Measurements from ENCODE around the gene CENPL. TPM values are rescaled to one million over a fixed set of nuclear protein-coding genes. Genes with fewer than 3 reads are reported as not detected.

CENPL gene
- total and polyA plus RNA-seq, 8 donors = 7.2 to 19.0 (median 11.3) TPM

DNA sequence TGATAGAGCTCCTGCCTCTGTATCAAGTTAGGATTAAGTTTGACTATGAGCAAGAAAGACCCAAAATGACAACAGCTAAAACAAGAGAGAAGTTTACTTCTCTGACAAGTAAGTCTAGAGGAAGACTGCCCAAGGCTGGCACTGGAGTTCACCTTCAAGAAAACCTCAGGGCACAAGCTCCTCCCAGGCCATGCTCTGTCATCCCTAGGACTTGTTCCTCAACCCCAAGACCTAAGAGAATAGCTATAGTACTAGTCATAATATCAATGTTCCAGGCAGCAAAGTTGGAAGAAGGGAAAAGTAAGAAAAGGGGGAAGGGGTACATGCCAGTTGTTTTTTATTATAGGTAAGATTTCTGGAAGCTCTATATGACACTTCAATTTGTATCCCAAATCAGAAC lies 26.6 kb downstream of the CENPL start:
- intact Hi-C loops (cut with DNase I) = no loop called here
- ATAC-seq (no peak), DNase-seq (no peak)
- Histone ChIP-seq H3K4me1 (no peaks in the 10 kb centered on the region), H3K9me3 (no peaks in the 10 kb centered on the region), H3K27me3 (no peaks in the 10 kb centered on the region), H3K36me3 (peaks cover 0 to 30% of the 10 kb centered on the region in 2 donors), H3K4me3 (no peak overlapping the region), H3K27ac (no peak overlapping the region)
- TF ChIP-seq CTCF (IDR thresholded peaks at IDR 0.05) = no peak

DNA sequence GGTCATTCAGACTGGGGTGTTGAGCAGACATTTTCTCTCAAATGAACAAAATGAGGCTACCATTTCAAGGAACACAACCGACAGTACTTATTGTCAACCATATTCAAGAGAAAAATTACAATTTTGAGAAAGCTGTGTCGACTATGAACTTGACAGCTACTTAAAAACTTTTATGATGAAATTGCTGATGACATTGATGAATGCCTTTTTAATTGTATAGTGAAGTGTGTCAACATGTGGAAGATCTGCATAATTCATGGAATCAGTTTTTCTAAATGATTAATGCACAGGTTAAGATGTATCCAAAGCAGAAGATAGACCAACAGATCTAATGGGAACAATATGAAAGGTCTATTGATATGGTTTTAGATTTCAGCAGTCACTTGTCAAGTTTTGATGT lies 34.8 kb downstream of the CENPL start:
- Histone ChIP-seq H3K27ac (no peak overlapping the region), H3K4me3 (no peak overlapping the region), H3K9me3 (no peaks in the 10 kb centered on the region), H3K27me3 (no peaks in the 10 kb centered on the region), H3K36me3 (peaks cover 0 to 33% of the 10 kb centered on the region in 2 donors), H3K4me1 (no peaks in the 10 kb centered on the region)
- no peak for DNase-seq
- no peak for ATAC-seq
- TF ChIP-seq CTCF (IDR thresholded peaks at IDR 0.05) = no peak
- intact Hi-C loops (cut with DNase I) = no loop called here

DNA sequence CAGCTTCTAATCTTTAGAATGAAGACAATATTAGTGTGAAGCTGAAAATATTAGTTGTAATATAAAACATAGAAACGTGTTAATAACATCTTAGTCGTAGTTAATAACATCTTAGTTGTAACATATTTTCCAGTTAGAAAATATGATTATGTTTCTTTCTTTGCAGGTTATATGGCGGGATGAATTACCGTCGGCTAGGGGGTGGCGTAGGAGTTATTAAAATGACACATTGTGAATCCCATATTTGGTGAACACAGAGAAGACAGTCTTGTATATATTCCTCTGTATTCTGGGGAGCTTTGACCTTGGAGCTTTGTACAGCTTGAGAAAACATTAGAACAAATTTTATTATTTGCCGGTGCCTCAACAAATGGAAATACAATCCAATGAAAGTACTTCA lies 39.7 kb downstream of the CENPL start:
- Histone ChIP-seq H3K36me3 (peaks cover 0 to 79% of the 10 kb centered on the region in 2 donors), H3K4me1 (no peaks in the 10 kb centered on the region), H3K27me3 (no peaks in the 10 kb centered on the region), H3K4me3 (no peak overlapping the region), H3K27ac (no peak overlapping the region), H3K9me3 (no peaks in the 10 kb centered on the region)
- TF ChIP-seq CTCF (IDR thresholded peaks at IDR 0.05) = no peak
- intact Hi-C loops (cut with DNase I) = no loop called here
- no peak for DNase-seq
- no peak for ATAC-seq

- H3K9me3 ChIP-seq = no peaks in the 10 kb centered on the region
- H3K4me3 ChIP-seq = no peak overlapping the region
- H3K4me1 ChIP-seq = no peaks in the 10 kb centered on the region
- ATAC-seq = no peak
- no peaks in the 10 kb centered on the region for H3K27me3 ChIP-seq
- no peak for DNase-seq
- no peak for TF ChIP-seq CTCF (IDR thresholded peaks at IDR 0.05)
- H3K36me3 ChIP-seq = peaks cover 0 to 91% of the 10 kb centered on the region in 2 donors
- H3K27ac ChIP-seq = no peak overlapping the region
- intact Hi-C loops (cut with DNase I) = no loop called here
Measured at GRCh38 chr1:173779936-173780335, 44.7 kb downstream of the CENPL start.

DNA sequence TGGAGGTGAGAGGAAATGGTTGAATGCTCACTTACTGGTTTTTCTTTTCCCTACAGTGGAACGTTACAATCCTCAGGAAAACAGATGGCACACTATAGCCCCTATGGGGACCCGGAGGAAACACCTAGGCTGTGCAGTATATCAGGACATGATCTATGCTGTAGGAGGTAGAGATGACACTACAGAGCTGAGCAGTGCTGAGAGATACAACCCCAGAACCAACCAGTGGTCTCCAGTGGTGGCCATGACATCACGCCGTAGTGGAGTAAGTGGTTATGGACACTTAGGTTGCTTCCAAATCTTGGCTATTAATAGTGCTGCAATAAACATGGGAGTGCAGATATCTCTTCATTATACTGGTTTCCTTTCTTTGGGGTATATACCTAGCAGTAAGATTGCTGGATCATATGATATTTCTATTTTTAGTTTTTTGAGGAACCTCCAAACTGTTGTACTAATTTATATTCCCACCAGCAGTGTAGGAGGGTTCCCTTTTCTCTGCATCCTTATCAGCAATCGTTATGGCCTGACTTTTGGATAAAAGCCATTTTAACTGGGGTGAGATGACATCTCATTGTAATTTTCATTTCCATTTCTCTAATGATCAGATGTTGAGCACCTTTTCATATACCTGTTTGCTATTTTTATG lies 49.0 kb downstream of the CENPL start:
- Histone ChIP-seq H3K27ac (no peak overlapping the region), H3K36me3 (peaks cover 0 to 59% of the 10 kb centered on the region in 2 donors), H3K9me3 (no peaks in the 10 kb centered on the region), H3K27me3 (no peaks in the 10 kb centered on the region), H3K4me1 (no peaks in the 10 kb centered on the region), H3K4me3 (no peak overlapping the region)
- DNase-seq = no peak
- intact Hi-C loops (cut with DNase I) = no loop called here
- no peak for TF ChIP-seq CTCF (IDR thresholded peaks at IDR 0.05)
- ATAC-seq = no peak

All from left lung (tissue), 10 donors.